Sciatic nerve (tissue), 2 donors: Measurements from ENCODE around the gene ACSL1. TPM values are rescaled to one million over a fixed set of nuclear protein-coding genes. Genes with fewer than 3 reads are reported as not detected.

Experiments
- ATAC-seq: fragments of 200-7000 bp; cut with Tn5 transposase; one replicate; pipeline ENCODE4 v1.9.1; 2020; ENCODE audit warnings: mild to moderate bottlenecking, moderate library complexity
- DNase-seq: peaks from one replicate; pipeline ENCODE4 v3.0.0-alpha.2; 2020; ENCODE audit warnings: low spot score
- intact Hi-C: fragments of 100-400 bp; cut with DNase I; formaldehyde crosslinking; loops from one replicate; pipeline ENCODE4 v1.14.2; 2022
- total RNA-seq: library from RNA; stranded (reverse); fragmentation: NEBNext Ultra II Directional; extraction: Animal tissue kit (Norgen Biotek cat#: 25700); gene quantifications from one replicate; pipeline ENCODE4 v1.2.1, GENCODE V29; 2021
- donor health status: DM: no; HTN: no; CAD: no.
- donor health status: DM: no; HTN: no; CAD: no.

Gene ACSL1
- total RNA-seq, 1 donor from 2014 or later = 145 TPM

DNA sequence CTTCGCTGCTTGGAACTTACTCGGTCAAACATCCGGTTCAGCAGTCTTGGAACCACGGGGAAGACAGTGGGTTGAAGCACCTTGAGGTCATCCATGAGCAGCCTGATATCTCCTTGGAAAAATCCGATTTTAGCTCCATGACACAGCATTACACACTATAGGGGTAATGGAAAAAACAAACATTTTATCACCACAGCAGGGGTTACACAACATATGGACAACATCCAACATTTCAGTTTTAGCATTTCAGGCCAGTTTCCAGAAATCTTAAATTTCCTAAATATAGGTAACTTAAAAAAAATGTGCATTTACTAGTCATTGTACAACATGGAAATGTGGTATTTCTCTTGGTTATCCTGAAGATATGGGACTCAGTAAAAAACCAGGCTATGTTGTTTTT is 57.5 kb downstream of the ACSL1 start:
- ATAC-seq = no peak
- no peak for DNase-seq
- intact Hi-C loops = no loop called here

DNA sequence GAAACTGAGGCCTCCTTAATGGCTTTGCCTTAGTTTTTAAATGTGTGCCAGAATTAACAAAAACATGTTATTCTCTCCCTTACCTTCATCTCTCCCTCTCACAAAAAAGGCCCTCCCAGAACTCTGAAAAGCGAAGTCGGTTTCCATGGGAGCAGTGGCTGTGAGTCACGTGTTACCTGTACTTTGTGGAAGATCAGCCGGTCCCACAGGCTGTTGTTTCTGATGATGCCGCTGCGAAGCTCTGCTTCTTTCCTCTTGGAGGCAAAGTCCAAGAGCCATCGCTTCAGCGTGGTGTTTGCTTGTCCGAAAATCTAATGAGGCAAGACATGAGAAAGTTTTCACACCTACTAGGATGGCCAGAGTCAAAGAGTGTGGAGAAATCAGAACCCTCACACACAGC is 59.3 kb downstream of the ACSL1 start:
- intact Hi-C loops = no loop called here
- DNase-seq = no peak
- ATAC-seq = no peak

DNA sequence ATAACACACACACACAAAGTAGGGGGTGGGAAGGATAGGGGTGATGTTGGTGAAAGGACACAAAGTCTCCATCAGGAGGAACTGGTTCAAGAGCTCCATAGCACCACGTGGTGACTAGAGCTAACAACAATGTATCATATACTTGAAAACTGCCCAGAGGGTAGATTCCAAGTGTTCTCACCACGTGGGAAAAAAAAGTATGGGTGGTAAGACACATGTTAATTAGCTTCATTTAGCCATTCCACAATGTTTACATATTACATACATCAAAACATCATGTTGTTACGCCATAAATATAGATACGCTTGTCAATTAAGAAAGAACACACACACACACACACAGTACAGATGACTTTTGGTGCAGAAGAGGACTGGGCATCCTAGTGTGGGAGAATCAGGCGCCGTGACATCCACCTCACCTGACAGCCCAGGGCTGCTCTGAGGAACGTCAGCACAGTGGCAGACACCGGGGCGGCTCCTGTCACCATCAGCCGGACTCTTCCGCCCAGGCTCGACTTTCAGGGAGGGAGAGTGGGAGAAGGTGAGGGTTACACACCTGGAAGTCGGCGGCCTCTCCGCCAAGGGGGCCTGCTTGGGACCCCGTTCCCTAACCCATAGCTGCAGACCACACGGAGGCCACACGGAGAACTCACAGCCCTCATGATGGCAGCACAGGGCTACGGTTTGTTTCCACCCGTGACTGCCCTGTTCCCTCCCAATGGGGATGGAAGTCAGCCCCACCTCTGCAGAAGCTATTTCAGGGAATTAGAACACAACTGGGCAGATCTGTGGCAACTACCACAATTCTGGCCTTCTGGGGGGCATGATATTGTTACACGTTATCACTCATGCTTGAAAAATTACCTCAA is 60.1 kb downstream of the ACSL1 start:
- no peak for DNase-seq
- no peak for ATAC-seq
- intact Hi-C loops = no loop called here

DNA sequence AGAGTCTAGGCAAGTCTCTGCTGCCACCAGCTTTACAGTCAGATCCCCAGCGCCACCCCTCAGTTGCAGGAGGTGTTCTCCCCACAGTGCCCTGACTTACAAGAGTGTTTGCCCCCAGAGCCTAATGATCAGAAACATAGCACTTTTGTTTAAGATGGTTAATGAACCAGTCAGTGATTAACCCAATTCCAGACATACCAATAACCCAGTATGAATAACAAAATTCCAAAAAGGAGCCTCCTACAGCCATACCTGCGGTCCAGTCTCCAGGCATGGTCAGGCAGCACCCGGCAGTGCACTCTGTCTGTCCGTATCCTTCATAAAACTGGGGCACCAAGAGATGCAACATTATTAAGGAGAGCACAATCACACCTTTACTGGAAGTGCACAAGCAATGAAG is 61.2 kb downstream of the ACSL1 start:
- intact Hi-C loops = no loop called here
- ATAC-seq (no peak), DNase-seq (no peak)

DNA sequence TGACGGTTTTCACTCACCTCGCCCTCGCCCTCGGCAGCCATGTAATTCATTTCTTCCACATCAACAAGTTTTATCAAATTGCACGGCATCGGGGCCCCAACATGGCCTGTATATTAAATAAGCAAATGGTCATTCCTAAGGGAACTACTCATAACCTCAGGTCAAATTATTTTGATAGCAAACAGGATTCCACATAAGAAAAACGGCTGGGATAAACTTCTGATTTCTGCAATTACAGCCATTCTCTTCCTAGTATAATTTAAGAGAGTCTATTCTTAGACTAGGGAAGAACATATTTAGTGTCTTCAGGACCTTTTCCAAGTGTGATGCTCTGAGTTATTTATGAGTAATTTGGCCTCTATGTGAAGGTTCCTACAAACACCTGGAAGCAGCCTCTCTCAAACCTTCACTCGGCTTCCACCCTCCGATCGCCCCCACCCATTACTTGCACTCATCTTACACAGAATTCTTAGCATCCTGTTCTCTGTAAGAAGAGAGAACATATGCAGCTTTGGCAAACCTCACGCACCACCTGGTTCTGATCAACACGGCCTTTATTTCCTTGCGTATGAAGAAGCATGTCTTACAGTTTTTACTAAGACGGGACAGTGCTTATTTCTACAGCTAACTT is 62.5 kb downstream of the ACSL1 start:
- intact Hi-C loops = no loop called here
- ATAC-seq (peak; percentile 36), DNase-seq (no peak)

GRCh38 chr4:184762100-184762499 is 63.7 kb downstream of the ACSL1 start:
- DNase-seq = no peak
- ATAC-seq = no peak
- intact Hi-C loops = no loop called here

GRCh38 chr4:184760681-184761080 is 65.1 kb downstream of the ACSL1 start:
- DNase-seq (no peak), ATAC-seq (no peak)
- intact Hi-C loops = no loop called here

DNA sequence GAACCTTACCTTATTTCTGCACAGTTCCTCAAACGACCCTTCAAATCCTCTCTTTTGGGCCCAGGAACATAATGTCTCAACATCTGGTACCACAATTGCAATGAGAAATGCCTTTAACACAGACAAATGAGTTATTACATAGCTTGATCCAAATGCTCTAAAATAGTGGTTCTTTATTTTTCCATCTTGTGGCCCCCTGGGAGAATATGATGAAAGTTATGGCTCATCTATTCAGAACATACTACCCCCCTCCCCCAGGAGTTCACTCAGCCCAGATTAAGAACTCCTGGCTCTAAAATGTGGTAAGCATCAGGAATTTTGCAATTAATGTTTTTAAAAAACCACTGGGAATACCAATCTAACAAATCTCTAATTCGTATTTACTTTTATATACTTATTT is 68.0 kb downstream of the ACSL1 start:
- peak; percentile 90 for ATAC-seq
- intact Hi-C loops = no loop called here
- DNase-seq = no peak

- DNase-seq = no peak
- intact Hi-C loops = no loop called here
- ATAC-seq = peak; percentile 92
Measured at GRCh38 chr4:184756399-184756798, 69.4 kb downstream of the ACSL1 start.

GRCh38 chr4:184755278-184755677 is 70.5 kb downstream of the ACSL1 start:
- ATAC-seq = no peak
- no peak for DNase-seq
- intact Hi-C loops = no loop called here

DNA sequence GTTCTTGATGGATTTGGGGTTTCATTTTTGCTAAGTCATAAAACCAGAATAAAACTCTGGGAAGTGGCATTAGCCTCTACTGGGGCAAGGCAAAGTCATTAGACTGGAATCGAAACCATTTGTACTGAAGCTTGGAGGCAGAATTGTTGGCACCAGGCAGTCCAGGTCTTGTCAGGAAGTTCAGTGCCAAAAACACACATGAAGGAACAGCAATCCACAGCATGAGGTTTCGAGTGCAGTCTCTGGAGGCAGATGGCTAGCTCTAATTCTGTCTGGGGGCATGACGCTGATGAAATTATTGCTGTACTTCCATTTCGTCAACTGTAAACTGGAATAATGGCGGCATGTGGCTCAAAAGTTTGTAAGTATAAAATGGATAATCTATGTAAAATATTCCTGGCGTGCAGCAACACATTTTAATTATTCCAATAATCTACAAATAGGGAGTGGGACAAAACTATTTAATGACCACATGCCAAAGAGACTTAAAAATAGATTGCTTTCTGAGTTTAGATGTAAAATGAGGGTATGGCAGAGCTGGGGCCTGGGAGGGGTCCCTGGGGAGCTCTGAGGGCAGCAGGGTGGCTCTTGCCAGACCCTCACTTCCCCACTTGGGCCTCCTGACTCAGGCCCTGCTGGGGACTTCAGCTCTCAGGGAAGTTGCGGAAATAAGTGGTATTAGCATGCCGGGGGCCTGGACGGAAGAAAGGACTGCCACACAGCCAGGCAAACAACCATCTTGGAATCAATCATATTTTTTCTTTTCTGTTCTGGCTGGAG is 73.1 kb downstream of the ACSL1 start:
- ATAC-seq = no peak
- DNase-seq = no peak
- intact Hi-C loops = no loop called here

DNA sequence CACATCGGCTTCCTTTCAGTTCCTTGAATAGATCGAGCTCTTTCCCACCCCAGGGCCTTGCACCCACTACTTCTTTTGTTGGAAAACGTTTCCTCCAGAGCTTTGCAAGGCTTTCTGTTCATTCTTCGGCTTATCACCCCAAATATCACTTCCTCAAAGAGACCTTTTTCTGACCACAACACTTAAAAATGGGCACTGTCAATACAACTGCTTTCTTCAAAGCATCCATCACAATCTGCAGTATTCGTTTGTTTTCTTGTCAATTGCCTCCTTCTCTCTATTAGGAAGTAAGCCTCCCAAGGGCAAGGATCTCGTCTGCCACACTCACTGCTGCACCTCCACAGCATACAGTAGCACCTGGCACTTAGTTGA is 74.2 kb downstream of the ACSL1 start:
- intact Hi-C loops = no loop called here
- ATAC-seq = no peak

GRCh38 chr4:184750926-184751584 is 74.7 kb downstream of the ACSL1 start:
- intact Hi-C loops = no loop called here
- DNase-seq = no peak
- no peak for ATAC-seq

More for the DNA sequence above, 74.2 kb downstream of the ACSL1 start:
- no peak for DNase-seq

- intact Hi-C loops = loop anchor here (10.0 kb wide), 3 partner anchors 77 to 257 kb away; partner anchors contain the start of gene ACSL1
- DNase-seq (no peak), ATAC-seq (no peak)
Measured at GRCh38 chr4:184748251-184748652, 77.5 kb downstream of the ACSL1 start.

- peak; percentile 38 for ATAC-seq
- intact Hi-C loops = loop anchor here (10.0 kb wide), 3 partner anchors 78 to 258 kb away; partner anchors contain the start of gene ACSL1
Measured at GRCh38 chr4:184747034-184747830, 78.5 kb downstream of the ACSL1 start.

GRCh38 chr4:184745831-184746795 is 79.7 kb downstream of the ACSL1 start:
- peak; percentile 88 for DNase-seq
- peak; percentile 95 for ATAC-seq
- intact Hi-C loops = loop anchor here (10.0 kb wide), 3 partner anchors 79 to 259 kb away; partner anchors contain the start of gene ACSL1

More at GRCh38 chr4:184747034-184747830, 78.5 kb downstream of the ACSL1 start:
- DNase-seq = no peak

DNA sequence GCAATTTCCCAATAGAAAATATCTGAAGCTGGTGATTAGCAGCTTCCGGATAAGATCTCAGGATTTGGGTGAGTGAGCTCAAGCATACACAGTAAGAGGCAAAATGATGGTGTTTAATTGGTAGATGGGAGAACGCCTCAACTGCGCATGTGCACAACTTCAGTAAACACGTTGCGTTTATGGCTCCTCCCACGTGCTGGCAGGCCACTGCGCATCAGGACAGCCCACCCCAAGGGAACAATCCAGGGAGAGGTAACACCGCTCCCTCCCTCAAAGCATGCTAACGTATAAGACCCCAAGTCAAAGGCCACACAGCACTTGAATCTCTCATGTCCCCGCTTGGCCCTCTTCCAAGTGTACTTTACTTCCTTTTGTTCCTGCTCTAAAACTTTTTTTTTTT is 81.5 kb downstream of the ACSL1 start:
- no peak for ATAC-seq
- no peak for DNase-seq
- intact Hi-C loops = loop anchor here (10.0 kb wide), 3 partner anchors 81 to 261 kb away; partner anchors contain the start of gene ACSL1
